GM19043 (cell line): Measurements from ENCODE around the gene IL11.
A peak's percentile ranks its signal among the peaks of the same experiment; 100 is the strongest.
"Not testable (repeated sequence)": the region's sequence is repeated elsewhere in the genome, so short reads cannot be mapped to it uniquely, and the experiment has no call there.

Source experiments
- ATAC-seq: cut with Tn5 transposase; IDR thresholded peaks from one replicate; pipeline ENCODE4 v1.9.1; 2021; ENCODE audit warnings: low read depth; ENCODE audit not compliant: unreplicated experiment

The IL11 gene

DNA sequence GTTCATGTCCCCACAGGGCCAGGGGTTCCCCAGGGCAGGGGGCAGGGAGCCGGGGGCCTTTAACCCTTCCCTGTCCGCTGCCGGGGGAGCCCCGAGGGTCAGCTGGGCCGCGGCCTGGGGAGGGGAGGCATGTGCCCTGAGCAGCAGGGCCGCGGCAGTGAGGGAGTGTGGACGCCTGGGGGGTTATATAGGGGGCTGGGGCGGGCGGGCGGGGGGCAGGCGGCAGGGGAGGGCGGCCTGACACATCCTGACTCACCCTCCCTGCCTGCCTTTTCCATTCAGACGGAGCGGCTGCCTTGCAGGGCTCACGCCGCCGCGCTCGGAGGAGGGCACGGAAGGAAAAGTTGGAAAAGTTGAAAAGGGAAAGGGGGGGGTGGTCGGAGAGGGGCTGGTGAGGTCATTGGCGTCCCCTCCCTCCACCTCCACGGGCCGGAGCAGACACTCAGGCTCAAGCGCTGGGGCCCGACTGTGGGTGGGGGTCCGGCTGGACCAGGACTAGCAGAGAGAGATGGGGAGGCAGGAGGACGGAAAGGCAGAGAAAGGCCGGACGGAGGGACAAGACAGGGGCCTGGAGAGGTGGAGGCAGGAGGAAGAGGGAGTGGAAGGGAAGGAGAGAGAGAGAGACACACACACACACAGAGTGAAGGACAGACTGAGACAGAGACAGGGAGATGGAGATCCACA, at the start of gene IL11:
Gene IL11 (minus strand): TSS at position 159 of the 684 bp plus-strand sequence. CDS start 153 bp downstream, at position 6.
- ATAC-seq = no peak

DNA sequence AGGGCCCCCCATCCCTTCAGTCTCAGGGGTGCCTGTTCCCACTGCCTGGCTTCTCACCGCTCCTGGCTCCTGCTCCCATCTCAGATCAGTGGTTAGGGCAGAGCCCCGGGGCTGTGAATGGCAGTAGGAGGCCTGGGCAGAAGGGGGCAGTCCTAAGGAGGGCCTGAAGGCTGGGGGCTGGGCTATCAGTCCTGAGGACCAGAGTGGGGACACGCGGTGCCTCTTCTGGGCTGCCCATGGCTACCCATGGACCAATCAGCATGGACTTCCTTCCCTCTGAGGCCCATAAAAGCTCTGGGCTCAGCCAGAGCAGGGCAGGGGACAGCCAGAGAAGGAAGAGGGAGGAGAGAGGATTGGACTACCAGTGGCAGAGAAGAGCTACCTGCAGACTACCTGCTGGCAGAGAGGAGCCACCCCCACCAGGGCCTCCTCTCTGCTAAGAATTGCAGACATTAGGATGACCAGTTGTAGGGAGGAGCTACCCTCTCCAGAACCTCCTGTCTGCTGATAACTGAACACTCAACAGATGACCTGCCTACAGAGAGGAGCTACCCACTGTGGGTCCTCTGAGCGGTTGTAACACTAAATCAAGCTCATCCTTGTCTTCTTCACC, 49.5 kb upstream of the IL11 start:
- ATAC-seq = no peak

DNA sequence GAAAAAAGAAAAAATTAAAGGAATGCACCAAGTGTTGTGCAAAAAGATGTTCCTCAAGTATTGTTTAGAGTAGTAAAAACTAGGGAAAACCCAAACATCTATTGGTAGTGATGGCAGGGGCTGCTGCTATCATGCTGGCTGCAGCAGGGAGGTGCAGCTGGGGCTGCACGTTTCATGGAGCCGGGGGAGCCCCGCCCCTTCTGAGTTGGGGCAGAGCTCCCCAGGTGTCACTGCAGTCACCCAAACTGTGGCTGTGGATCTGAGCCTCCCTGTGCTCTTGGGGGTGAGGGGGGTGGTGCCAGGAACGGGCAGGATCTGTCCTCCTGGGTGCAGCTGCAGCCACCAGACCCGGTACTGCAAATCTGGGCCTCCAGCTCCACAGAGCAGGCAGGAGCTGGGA, 48.8 kb upstream of the IL11 start:
- ATAC-seq = no peak

DNA sequence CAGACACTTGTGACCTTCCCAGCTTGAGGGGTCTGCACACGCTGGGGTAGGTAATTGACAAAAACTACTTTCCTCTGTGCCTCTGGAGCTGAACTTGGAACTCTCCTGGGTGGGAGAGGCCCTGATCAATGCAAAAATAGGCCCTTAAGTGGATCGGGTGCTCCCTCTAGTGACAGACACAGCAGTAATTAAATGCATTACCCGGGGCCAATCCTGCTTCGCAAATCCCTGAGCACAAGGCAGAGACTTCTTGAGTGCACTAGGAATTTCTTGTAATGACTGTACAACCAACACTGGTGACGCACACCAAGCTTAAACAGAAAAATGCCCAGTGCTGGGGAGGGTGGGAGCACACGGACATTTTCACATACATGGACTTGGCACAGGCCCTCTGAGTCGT, 47.9 kb upstream of the IL11 start:
- no peak for ATAC-seq

DNA sequence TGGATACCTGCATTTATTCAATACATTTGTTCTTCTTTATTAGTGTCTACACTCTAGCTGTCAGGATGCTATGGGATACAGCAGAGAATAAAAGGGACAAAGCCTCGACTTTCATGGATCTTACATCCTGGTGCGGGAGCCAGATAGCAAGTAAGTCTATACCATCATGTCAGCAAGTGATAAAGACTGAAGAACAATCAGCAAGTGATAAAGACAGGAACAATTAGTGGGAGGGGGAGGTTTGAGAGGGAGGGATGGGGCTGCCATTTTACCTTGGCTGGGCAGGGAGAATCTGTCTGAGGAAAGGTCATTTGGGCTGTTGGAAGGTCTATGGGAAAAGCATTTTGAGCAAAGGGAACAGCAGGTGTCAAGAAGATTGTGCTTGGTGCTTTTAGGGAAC, 39.9 kb upstream of the IL11 start:
- ATAC-seq = no peak

DNA sequence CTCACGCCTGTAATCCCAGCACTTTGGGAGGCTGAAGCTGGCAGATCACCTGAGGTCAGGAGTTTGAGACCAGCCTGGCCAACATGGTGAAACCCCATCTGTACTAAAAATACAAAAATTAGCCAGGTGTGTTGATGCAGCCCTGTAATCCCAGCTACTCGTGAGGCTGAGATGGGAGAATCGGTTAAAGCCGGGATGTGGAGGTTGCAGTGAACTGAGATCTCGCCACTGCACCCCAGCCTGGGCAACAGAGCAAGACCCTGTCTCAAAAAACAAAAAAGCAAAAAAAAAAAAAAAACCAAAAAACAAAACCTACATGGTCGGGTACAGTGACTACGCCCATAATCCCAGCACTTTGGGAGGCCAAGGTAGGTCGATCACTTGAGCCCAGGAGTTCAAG, 38.9 kb upstream of the IL11 start:
- ATAC-seq = not testable (repeated sequence)

DNA sequence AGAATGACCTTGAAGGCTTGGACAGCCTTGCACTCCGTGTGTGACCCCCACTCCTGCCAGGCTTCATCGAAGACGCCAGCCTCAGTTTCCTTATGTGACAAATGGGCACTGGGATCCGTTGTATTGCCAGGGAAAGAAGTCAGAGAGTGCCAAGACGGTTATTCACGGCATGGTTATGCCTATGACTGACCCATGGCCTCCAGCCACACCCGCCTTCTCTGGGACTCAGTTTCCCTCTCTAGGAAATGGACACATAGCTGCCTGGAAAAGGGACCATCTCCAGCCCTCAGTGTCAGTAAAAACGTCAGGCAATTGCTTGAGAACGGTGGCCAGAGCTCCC, 38.2 kb upstream of the IL11 start:
- ATAC-seq = no peak

DNA sequence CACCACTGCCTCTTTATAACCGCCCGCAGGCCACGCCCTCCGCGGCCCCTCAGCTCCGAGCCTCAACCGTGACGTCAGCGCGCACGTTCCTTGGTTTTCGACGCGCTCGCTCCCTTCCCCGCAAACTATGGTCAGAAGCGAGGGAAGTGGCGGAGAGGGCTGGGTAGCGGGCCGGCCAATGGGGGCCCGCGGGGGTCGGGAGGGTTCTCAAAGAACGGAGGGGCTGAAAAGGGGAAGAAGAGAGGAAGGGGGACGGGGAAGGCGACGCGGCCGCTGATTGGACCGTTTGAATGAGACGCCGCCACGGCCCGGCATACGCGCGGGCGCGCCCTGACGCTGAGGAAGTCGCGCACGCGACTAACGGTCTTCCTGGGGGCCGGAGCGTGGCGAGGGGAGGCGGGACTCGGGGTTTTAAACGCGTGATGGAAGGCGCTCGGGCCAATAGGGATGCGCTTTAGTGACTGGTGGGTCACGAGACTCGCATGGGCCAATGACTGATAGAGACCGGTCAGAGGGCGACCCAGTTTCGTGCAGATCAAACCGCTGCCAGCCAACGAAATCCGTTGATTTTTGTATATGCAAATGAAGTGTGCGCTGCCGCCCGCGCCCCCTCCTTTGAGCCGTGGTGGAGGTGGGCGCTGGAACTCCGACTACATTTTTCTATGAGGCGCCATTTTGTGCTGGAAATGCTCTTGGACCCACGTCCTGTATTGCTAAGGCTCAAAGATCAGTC, 37.7 kb upstream of the IL11 start:
- ATAC-seq = peak; percentile 87

DNA sequence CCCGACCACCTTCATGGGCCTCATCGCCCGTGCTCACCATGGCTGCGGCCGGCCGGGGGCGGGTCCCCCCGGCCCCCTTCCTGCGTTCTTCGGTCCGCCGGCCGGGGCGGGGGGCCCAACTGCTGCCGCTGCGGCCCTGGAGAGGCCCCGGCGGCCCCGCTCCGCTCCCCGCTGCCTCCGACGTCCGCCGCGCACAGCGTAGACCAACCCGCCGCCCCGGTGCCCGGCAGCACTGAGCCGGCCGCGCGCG, 37.2 kb upstream of the IL11 start, which contains the start of gene UBE2S:
Gene UBE2S (minus strand): TSS at position 239 of the 250 bp plus-strand sequence. CDS start 199 bp downstream, at position 40.
- ATAC-seq = peak; percentile 3

DNA sequence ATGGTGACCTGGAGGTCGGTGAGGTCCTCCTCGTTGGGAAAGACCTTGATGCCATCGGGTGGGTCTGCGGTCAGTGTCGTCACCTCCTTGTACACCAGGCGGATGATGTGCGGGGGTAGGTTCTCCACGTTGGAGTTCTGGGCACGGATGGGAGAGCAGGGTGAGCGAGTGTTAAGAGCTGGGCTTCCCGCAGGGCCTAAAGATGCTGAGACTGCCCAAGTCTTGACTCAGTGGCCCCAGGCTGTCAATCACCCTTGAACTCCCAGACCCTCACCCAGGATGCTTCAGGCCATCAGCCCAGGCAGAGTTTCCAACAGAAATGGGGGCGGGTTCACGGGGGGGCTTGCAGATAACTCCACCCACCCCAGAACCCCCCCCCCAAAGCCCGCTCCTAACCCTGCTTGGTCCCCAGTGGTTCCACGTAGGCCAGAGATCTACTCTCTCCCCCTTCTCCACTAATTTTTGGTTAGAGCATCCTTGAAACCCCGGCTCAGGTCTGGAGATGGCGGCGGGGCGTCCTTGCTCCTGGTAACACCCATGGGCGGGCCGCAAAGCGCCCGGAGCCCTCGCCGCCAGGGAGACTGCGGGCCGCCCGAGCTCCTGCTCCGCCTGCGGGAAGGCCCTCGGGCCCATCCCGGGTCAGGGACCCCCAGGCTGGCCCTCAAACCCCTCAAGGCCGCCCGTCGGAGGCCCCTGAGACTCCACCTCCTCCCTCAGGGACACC, 36.7 kb upstream of the IL11 start:
- peak; percentile 12 for ATAC-seq

DNA sequence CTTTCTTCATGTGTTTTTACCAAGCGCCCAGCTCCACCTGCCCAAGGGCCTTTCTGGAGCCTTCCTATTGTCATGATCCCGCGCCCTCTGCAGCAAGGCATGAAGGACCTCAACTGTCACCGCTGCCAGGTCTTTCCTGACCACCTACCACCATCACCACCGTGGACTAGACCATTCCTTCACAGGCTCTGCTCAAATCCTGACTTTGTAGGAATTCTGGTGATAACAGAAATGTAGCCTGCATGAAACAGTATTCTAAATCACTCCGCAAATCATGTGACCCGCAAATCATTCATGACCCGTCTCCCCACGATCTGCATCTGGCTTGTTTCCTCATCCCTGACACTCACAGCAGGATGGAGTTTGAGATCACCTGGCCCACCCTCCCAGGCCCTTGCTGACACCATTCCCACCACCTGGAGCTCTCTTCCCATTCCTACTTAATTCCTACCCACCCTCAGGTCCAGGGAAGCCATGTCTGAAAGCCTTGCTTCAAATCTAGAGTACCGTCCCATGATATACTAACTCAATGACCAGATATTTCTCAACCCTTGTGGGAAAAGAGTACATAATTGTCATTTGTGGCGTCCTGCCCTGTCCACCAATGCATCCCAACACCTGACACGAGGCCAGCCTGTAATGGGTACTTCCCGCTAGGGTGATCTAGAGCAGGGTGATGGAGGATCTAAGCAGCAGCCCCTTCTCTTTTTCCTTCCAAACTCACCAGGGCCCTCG, 36.0 kb upstream of the IL11 start:
- no peak for ATAC-seq

DNA sequence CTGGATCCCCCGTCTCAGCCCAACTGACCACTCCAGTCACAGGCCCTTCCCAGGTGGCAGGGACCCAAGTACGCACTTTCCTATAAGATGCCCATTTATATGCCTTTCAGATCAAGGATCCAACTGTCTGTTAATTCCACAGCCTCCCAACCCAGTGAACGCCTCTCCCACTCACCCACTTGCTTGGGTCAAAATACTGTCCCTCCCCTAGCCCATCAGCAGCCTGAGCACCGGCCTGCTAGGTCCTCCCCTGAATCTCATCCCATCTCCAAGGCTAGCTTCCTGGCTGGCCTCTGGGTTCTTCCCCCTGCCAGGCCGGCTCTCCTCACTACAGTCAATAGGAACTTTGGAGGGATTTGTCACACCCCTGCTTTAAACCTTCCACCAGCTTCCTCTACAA, 35.4 kb upstream of the IL11 start:
- ATAC-seq = no peak

DNA sequence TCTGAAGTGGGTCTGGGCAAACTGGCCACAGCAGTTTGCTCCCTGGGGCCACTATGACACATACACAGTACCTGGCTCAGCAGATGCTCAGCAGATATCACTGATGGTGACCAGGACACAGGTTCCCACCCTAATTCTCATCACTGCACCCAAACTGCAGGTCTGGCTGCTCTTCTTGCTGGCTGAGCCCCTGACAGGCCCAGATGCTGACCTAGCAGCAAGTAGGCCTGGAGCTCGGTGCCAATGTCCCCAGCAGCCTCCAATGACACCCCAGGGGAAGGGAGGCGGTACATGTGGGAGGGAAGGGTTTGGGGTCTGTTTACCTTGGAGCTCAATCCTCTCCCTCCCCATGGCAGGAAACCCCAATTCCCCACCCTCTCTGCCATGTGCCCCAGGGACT, 32.2 kb upstream of the IL11 start:
- no peak for ATAC-seq

DNA sequence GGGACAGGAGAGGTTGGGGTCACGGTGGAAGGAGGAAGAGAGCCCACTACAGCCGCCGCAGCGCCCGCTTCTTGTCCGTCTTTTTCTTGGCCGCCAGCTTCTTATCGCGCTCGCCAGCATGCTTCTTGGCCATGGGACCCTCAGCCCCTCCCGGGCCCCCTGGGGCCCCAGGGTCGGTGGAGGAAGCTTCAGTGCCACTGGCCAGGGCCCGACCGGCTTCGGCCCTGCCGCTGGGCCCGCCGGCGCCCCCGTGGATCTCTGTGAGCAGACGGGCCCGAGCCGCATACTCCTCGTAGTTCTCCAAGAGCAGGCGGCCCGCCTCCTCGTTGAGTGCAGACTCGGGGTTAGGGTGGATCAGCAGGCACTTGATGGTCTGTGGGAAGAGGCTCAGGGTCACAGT, 31.1 kb upstream of the IL11 start:
- ATAC-seq = not testable (repeated sequence)

DNA sequence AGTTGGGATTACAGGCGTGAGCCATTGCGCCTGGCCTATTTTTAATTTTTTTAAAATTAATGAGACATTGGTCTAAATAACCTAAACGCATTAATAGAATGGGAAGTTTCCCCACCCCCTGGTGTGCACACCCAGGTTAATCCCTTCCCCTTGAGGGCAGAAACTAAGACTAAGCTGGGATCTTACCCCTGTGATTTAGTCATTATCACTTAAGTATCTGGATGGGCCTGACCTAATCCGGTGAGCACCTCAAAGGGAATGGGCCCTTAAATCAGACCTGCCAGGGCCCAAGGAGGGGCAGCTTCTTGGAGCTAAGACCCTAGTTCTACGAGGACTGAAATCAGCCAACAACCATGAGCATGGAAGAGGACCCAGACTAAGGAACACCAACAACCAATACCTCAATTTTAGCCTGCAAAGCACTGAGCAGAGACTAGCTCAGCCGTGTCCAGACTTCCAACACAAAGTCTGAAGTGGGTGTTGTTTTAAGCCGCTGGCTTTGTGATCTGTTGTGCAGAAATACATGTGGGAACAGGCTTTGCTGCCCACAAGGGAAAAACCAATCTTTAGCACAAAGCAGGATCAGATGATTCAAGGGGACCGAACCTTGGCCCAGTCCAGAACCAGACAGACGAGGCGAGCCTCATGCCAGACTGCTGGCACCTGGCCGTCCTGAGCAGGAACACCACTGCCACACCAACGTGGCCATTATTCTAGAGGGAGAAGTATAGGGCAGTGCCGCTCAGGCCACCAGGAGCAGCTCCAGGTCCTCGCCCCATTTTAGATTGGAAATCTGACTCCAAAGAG, 30.2 kb upstream of the IL11 start:
- ATAC-seq = no peak

DNA sequence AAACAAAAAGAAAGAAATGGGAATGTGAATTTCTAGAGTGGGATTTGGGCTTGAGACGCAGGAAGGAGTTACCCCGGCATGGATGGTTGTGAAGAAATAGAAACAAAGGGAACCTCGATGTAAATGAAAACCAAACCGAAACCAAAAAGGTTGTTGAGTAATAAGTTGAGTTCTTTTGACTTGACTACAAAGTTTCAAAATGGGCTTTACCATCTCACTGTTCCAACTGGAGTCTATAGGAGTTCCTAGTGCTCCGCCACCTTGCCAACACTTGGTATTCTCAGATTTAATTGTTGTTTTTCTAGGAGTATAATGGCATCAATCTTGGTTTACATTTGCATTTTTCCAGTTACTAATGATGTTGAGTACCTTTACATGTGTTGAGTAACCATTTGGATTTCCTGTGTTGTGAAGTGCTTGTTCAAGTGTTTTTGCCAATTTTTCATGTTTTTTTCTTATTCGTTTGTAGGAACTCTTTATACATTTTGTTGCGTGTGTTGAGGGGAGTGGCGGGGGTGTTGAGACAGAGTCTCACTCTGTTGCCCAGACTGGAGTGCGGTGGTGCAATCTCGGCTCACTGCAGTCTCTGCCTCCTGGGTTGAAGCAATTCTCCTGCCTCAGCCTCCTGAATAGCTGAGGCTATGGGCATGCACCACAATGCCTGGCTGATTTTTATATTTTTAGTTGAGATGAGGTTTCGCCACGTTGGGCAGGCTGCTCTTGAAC, 28.1 kb upstream of the IL11 start:
- ATAC-seq = no peak

DNA sequence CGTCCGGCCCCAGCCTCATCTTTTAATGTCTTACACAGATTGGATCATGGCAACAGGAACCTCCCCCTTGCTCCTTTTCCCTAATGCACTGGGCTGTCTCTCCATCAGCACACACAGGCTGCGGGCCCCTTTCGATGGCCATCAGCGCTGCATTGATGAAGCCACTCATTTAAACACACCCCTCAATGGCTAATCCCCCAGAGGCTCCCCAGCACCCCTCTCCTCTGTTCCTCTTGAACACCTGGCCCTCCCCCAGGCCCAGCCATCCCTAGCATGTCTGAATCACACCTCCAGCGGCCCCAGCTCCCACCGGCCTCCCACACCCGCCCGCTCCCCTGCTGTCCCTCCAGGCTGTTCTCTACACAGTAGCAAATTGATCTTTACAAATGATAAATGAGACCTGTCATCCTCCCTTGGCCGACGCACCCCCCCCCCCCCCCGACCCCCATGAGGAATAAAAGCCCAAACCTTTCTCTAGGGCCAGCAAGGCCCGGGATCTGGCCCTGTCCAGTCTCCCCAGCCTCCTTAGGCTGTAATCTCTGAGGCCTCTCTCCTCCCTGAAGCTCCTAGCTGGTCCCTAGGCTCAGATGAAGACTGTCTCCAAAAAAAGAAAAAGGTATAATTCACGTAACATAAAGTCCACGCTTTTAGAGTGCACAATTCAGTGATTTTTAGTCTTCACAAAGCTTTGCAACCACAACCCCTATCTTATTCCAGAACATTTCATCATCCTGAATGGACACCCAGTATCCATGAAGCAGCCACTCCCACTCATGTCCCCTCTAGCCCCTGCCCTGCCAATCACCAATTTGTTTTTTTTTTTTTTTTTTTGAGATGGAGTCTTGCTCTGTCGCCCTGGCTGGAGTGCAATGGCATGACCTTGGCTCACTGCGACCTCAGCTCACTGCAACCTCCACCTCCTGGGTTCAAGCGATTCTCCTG, 22.8 kb upstream of the IL11 start:
- ATAC-seq = no peak
